Upper lobe of left lung (tissue), 6 donors: Measurements from ENCODE around the gene WNT5B. TPM values are rescaled to one million over a fixed set of nuclear protein-coding genes. Genes with fewer than 3 reads are reported as not detected.
A peak's percentile ranks its signal among the peaks of the same experiment; 100 is the strongest.

Source experiments
- ATAC-seq, 2 donors: fragments of 200-7000 bp; cut with Tn5 transposase; one replicate each; pipeline ENCODE4 v1.9.1; 2022; ENCODE audit warnings: mild to moderate bottlenecking in 2 of 2, moderate library complexity in 2 of 2; ENCODE audit not compliant: low FRiP score in 2 of 2
- DNase-seq, 2 donors: peaks; one replicate each; pipeline ENCODE4 v3.0.0-alpha.2; 2019 to 2020
- H3K27ac ChIP-seq, 4 donors: fragments of 200-600 bp; sonication (generic); one replicate each; pipeline ENCODE4 v1.5.1; 2016 to 2019
- H3K27me3 ChIP-seq, 4 donors: fragments of 200-600 bp; sonication (generic); one replicate each; pipeline ENCODE4 v1.5.1; 2017 to 2019
- H3K36me3 ChIP-seq, 4 donors: fragments of 200-600 bp; sonication (generic); one replicate each; pipeline ENCODE4 v1.5.1; 2016 to 2019
- H3K4me1 ChIP-seq, 4 donors: fragments of 200-600 bp; sonication (generic); one replicate each; pipeline ENCODE4 v1.5.1; 2018 to 2019
- H3K4me3 ChIP-seq, 4 donors: fragments of 200-600 bp; sonication (generic); one replicate each; pipeline ENCODE4 v1.5.1; 2017 to 2019; ENCODE audit warnings: mild to moderate bottlenecking in 2 of 4, moderate library complexity in 1 of 4
- H3K9me3 ChIP-seq, 4 donors: fragments of 200-600 bp; sonication (generic); one replicate each; pipeline ENCODE4 v1.5.1; 2018 to 2019
- CTCF ChIP-seq, 6 experiments: fragments of 450-650 bp in 4 of 6; fragments of 200-600 bp in 2 of 6; sonication (generic) in 2 of 6; IDR thresholded peaks; one replicate each; pipeline ENCODE4 v1.5.1; 2016 to 2019; ENCODE audit warnings: antibody characterized with exemption in 6 of 6
- EP300 ChIP-seq, 4 donors: sonication (generic); formaldehyde crosslinking; IDR thresholded peaks; one replicate each; pipeline ENCODE4 v1.5.1; 2017; ENCODE audit warnings: antibody characterized with exemption in 4 of 4, control low read depth in 2 of 4
- POLR2A ChIP-seq, 4 donors: fragments of 450-650 bp; IDR thresholded peaks; one replicate each; pipeline ENCODE4 v1.5.1; 2016 to 2017; ENCODE audit warnings: antibody characterized with exemption in 4 of 4, mild to moderate bottlenecking in 2 of 4
- POLR2AphosphoS5 ChIP-seq, 2 donors: sonication (generic); formaldehyde crosslinking; IDR thresholded peaks; one replicate each; pipeline ENCODE4 v1.5.1; 2017; ENCODE audit warnings: antibody characterized with exemption in 2 of 2
- WGBS, 2 donors: methylation state at CpG; one replicate each; pipeline ENCODE4 v1.1.5; 2017 to 2018; 5-methylcytosine and 5-hydroxymethylcytosine counted together
- total RNA-seq, 6 donors: library from RNA; depleted of rRNA in 4 of 6; stranded (reverse); fragments of >200 nt in 4 of 6; gene quantifications; one replicate each; pipeline versions ENCODE4 v1.1.0 to v1.2.1, GENCODE V29; 2016 to 2021
- donor health status: DM: no; HTN: no; CAD: no; lungs with moderate emphysema.
- donor health status: DM: no; HTN: yes; CAD: no; lungs with severe emphysema.

Gene WNT5B
- total RNA-seq, 6 donors from 2014 or later = 5.8 to 9.7 (median 7.0) TPM; not detected in 1

GRCh38 chr12:1582709-1583050 is 46.4 kb upstream of the WNT5B start:
- Histone ChIP-seq H3K36me3 (peaks cover 0 to 5% (median 0%) of the 10 kb centered on the region in 4 donors), H3K4me1 (peaks cover 13 to 22% (median 15%) of the 10 kb centered on the region in 4 donors), H3K4me3 (no peak overlapping the region), H3K27ac (peak overlapping the region in 1 of 4 donors; percentile 70), H3K9me3 (no peaks in the 10 kb centered on the region), H3K27me3 (no peaks in the 10 kb centered on the region)
- WGBS, 2 donors = 91 to 95% methylated on average over 4 of the region's 4 CpGs
- DNase-seq (no peak), ATAC-seq (no peak)
- no peak for TF ChIP-seq CTCF (IDR thresholded peaks at IDR 0.05)
- TF ChIP-seq POLR2AphosphoS5 (IDR thresholded peaks at IDR 0.05) = no peak
- no peak for TF ChIP-seq POLR2A (IDR thresholded peaks at IDR 0.05)
- TF ChIP-seq EP300 (IDR thresholded peaks at IDR 0.05) = no peak

- Histone ChIP-seq H3K36me3 (peaks cover 0 to 5% (median 0%) of the 10 kb centered on the region in 4 donors), H3K27me3 (no peaks in the 10 kb centered on the region), H3K4me3 (peak overlapping the region in 2 of 4 donors; percentile 15 to 32), H3K4me1 (peaks cover 13 to 26% (median 22%) of the 10 kb centered on the region in 4 donors), H3K9me3 (no peaks in the 10 kb centered on the region), H3K27ac (no peak overlapping the region)
- DNase-seq (peak in 1 of 2 donors; percentile 67), ATAC-seq (peak; percentile 82 to 90)
- WGBS, 2 donors = 6% methylated on average over 6 of the region's 6 CpGs
- TF ChIP-seq POLR2A (IDR thresholded peaks at IDR 0.05) = no peak
- peak; percentile 75 to 89 (median 84) for TF ChIP-seq CTCF (IDR thresholded peaks at IDR 0.05)
These were observed 45.5 kb upstream of the WNT5B start for GRCh38 chr12:1583421-1584078.

GRCh38 chr12:1584326-1584725 is 44.7 kb upstream of the WNT5B start:
- H3K36me3 ChIP-seq = peaks cover 0 to 5% (median 0%) of the 10 kb centered on the region in 4 donors
- no peaks in the 10 kb centered on the region for H3K9me3 ChIP-seq
- WGBS, 2 donors = 90 to 92% methylated on average over 3 to 4 of the region's 4 CpGs
- DNase-seq = no peak
- H3K27me3 ChIP-seq = no peaks in the 10 kb centered on the region
- no peak overlapping the region for H3K27ac ChIP-seq
- H3K4me3 ChIP-seq = no peak overlapping the region
- H3K4me1 ChIP-seq = peaks cover 14 to 26% (median 25%) of the 10 kb centered on the region in 4 donors
- ATAC-seq = no peak
- TF ChIP-seq POLR2AphosphoS5 (IDR thresholded peaks at IDR 0.05) = no peak
- TF ChIP-seq CTCF (IDR thresholded peaks at IDR 0.05) = no peak
- TF ChIP-seq POLR2A (IDR thresholded peaks at IDR 0.05) = no peak
- TF ChIP-seq EP300 (IDR thresholded peaks at IDR 0.05) = no peak

GRCh38 chr12:1587927-1588574 is 41.0 kb upstream of the WNT5B start:
- TF ChIP-seq POLR2AphosphoS5 (IDR thresholded peaks at IDR 0.05) (no peak), POLR2A (IDR thresholded peaks at IDR 0.05) (no peak), CTCF (IDR thresholded peaks at IDR 0.05) (no peak), EP300 (IDR thresholded peaks at IDR 0.05) (no peak)
- H3K4me3 ChIP-seq = no peak overlapping the region
- peak overlapping the region in 1 of 4 donors; percentile 12 for H3K27ac ChIP-seq
- H3K27me3 ChIP-seq = no peaks in the 10 kb centered on the region
- DNase-seq (no peak), ATAC-seq (no peak)
- H3K9me3 ChIP-seq = no peaks in the 10 kb centered on the region
- H3K4me1 ChIP-seq = peaks cover 38 to 53% (median 48%) of the 10 kb centered on the region in 4 donors
- WGBS, 2 donors = 53 to 55% methylated on average over 5 of the region's 5 CpGs
- H3K36me3 ChIP-seq = peaks cover 0 to 5% (median 0%) of the 10 kb centered on the region in 4 donors
